Suprapubic skin (tissue), 4 donors: ENCODE data around the gene TMEM170B.

Source experiments
- POLR2A ChIP-seq, 2 donors: fragments of 450-650 bp; IDR thresholded peaks; one replicate each; pipeline ENCODE4 v1.6.1; 2017; ENCODE audit warnings: antibody characterized with exemption in 2 of 2, mild to moderate bottlenecking in 2 of 2, moderate library complexity in 2 of 2
- POLR2AphosphoS5 ChIP-seq, 3 donors: sonication (generic); formaldehyde crosslinking; IDR thresholded peaks; one replicate each; pipeline ENCODE4 v1.6.1; 2017; ENCODE audit warnings: antibody characterized with exemption in 3 of 3
- TF ChIP-seq, protein P1 (sequence below), 2 donors: fragments of 200-600 bp in 1 of 2; fragments of 450-650 bp in 1 of 2; sonication (generic) in 1 of 2; IDR thresholded peaks; one replicate each; pipeline ENCODE4 v1.5.1; 2016 to 2019; ENCODE audit warnings: antibody characterized with exemption in 2 of 2, mild to moderate bottlenecking in 1 of 2, moderate library complexity in 1 of 2

DNA sequence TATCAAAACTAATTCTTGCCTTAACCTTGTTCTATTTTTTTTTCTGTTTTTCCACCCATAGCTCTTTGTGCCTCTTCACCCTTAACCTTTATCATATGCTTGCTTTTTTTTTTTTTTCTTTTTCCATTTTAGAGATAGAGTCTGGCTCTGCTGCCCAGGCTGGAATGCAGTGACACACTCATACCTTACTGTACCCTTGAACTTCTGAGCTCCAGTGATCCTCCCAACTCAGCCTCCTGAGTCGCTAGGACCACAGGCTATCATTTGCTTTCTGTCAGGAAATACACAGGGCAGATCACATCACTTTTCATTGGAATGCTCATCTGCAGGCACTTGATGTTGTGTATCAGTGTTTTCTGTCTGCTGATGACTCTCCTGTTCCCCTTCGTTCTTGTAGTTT is 33.5 kb downstream of the TMEM170B start:
- TF ChIP-seq, protein P1, sequence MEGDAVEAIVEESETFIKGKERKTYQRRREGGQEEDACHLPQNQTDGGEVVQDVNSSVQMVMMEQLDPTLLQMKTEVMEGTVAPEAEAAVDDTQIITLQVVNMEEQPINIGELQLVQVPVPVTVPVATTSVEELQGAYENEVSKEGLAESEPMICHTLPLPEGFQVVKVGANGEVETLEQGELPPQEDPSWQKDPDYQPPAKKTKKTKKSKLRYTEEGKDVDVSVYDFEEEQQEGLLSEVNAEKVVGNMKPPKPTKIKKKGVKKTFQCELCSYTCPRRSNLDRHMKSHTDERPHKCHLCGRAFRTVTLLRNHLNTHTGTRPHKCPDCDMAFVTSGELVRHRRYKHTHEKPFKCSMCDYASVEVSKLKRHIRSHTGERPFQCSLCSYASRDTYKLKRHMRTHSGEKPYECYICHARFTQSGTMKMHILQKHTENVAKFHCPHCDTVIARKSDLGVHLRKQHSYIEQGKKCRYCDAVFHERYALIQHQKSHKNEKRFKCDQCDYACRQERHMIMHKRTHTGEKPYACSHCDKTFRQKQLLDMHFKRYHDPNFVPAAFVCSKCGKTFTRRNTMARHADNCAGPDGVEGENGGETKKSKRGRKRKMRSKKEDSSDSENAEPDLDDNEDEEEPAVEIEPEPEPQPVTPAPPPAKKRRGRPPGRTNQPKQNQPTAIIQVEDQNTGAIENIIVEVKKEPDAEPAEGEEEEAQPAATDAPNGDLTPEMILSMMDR (IDR thresholded peaks at IDR 0.05), result no peak
- TF ChIP-seq POLR2AphosphoS5 (IDR thresholded peaks at IDR 0.05) (no peak), POLR2A (IDR thresholded peaks at IDR 0.05) (no peak)
